Activated CD4-positive, alpha-beta T cell treated with anti-CD3 and anti-CD28 coated beads for 36 hours (primary cell): Measurements from ENCODE around the gene FOXD3. TPM values are rescaled to one million over a fixed set of nuclear protein-coding genes. Genes with fewer than 3 reads are reported as not detected.

Experiments
- ATAC-seq: fragments of 200-7000 bp; cut with Tn5 transposase; one replicate; pipeline ENCODE4 v1.10.0; 2021; ENCODE audit warnings: mild to moderate bottlenecking, moderate library complexity
- CTCF ChIA-PET: fragments of 350-600 bp; sonication (Branson Sonifier 250); formaldehyde crosslinking; loops from one replicate; lab custom pipeline; 2021; ENCODE audit warnings: antibody characterized with exemption; lab: Charles Lee
- POLR2A ChIA-PET: fragments of 350-600 bp; sonication (Branson Sonifier 250); formaldehyde crosslinking; loops from one replicate; lab custom pipeline; 2021; ENCODE audit warnings: antibody characterized with exemption, inconsistent platforms; lab: Charles Lee
- DNase-seq: peaks from one replicate; pipeline ENCODE4 v3.0.0-alpha.2; 2020
- H3K27ac Mint-ChIP-seq: one replicate; pipeline ENCODE4 v1.8.0; 2021; ENCODE audit warnings: mixed read lengths
- H3K27me3 Mint-ChIP-seq: one replicate; pipeline ENCODE4 v1.8.0; 2021; ENCODE audit warnings: mixed read lengths
- H3K36me3 Mint-ChIP-seq: one replicate; pipeline ENCODE4 v1.8.0; 2021; ENCODE audit warnings: low read depth, mixed read lengths
- H3K4me1 Mint-ChIP-seq: one replicate; pipeline ENCODE4 v1.8.0; 2021; ENCODE audit warnings: mixed read lengths
- H3K4me3 Mint-ChIP-seq: one replicate; pipeline ENCODE4 v1.8.0; 2021; ENCODE audit warnings: mild to moderate bottlenecking, moderate library complexity, mixed read lengths
- H3K9me3 Mint-ChIP-seq: one replicate; pipeline ENCODE4 v1.8.0; 2021; ENCODE audit warnings: low read depth, mixed read lengths
- intact Hi-C, 2 experiments: fragments of 100-400 bp; cut with DNase I in 1 of 2; cut with micrococcal nuclease in 1 of 2; formaldehyde crosslinking; loops; one replicate each; pipeline versions ENCODE4 v1.14.2 to v1.15.1; 2022 to 2024; cut with DNase I, micrococcal nuclease
- total RNA-seq, 2 experiments: library from RNA; stranded (reverse); gene quantifications; one replicate each; pipeline ENCODE4 v1.2.3, GENCODE V29; 2021

Gene FOXD3
- total RNA-seq, 2 experiments from 2014 or later = not detected

DNA sequence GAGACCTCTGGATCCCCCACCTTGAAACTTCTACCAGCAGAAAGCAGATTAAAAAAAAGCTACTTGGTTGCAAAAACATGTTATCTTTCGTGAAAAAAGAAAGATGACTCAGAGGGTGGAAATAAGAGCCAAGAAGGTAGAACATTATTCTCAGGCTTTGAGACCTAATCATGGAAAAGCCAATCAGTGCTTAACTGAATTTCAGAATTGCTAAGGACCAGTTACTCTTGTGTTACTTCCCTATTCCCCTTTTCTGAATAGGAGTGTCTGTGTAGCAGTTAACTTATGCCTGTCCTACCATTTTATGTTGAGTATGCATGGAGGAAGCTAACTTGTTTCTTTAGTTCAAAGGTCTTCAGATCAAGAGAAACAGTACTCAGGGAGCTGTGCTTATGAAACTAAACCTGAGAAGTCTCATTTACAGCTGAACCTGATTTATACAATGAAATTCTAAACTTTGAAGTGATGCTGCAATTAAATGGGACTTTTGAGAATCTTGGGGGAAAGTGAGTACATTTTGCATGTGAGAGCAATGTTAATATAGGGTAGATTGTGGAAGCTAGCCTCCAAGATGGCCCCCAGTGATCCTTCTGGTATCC is 15.1 kb upstream of the FOXD3 start:
- ATAC-seq = no peak

GRCh38 chr1:63316598-63316983 is 5.8 kb upstream of the FOXD3 start:
- DNase-seq (no peak), ATAC-seq (no peak)
- ChIA-PET POLR2A (no interaction called here), CTCF (interaction anchor here (0.6 to 1.7 kb wide), 4 partner anchors 10 to 309 kb away, joined by 4 to 13 read pairs (median 6); no protein-coding TSS in a partner anchor)
- H3K36me3 Mint-ChIP-seq = peaks cover 8% of the 10 kb centered on the region
- no peak overlapping the region for H3K4me3 Mint-ChIP-seq
- H3K9me3 Mint-ChIP-seq = peaks cover 5% of the 10 kb centered on the region
- H3K27ac Mint-ChIP-seq = no peak overlapping the region
- peaks cover 26% of the 10 kb centered on the region for H3K4me1 Mint-ChIP-seq
- peaks cover 63% of the 10 kb centered on the region for H3K27me3 Mint-ChIP-seq
- intact Hi-C loops = loop anchor here in 1 of 2 experiments (2.0 kb wide), 2 partner anchors 14 to 222 kb away; no protein-coding TSS in a partner anchor

More for the DNA sequence above, 15.1 kb upstream of the FOXD3 start:
- Mint-ChIP-seq H3K9me3 (no peaks in the 10 kb centered on the region), H3K4me3 (no peak overlapping the region), H3K27ac (no peak overlapping the region), H3K36me3 (no peaks in the 10 kb centered on the region), H3K27me3 (peaks cover 40% of the 10 kb centered on the region), H3K4me1 (no peaks in the 10 kb centered on the region)
- DNase-seq = no peak
- ChIA-PET POLR2A (no interaction called here), CTCF (no interaction called here)
- intact Hi-C loops = no loop called here

GRCh38 chr1:63316984-63317816 is 5.2 kb upstream of the FOXD3 start:
- intact Hi-C loops = loop anchor here (1.0 to 2.0 kb wide), 5 partner anchors 14 to 222 kb away; partner anchors contain the start of gene ALG6 (in 1 of the 2)
- Mint-ChIP-seq H3K4me3 (peak overlapping the region; percentile 58), H3K27me3 (peaks cover 67% of the 10 kb centered on the region), H3K27ac (no peak overlapping the region), H3K36me3 (peaks cover 9% of the 10 kb centered on the region), H3K4me1 (peaks cover 30% of the 10 kb centered on the region), H3K9me3 (peaks cover 5% of the 10 kb centered on the region)
- ATAC-seq (peak; percentile 77), DNase-seq (peak; percentile 82)
- ChIA-PET CTCF (interaction anchor here (0.6 to 1.7 kb wide), 6 partner anchors 9 to 887 kb away, joined by 3 to 13 read pairs (median 4); no protein-coding TSS in a partner anchor), POLR2A (no interaction called here)

DNA sequence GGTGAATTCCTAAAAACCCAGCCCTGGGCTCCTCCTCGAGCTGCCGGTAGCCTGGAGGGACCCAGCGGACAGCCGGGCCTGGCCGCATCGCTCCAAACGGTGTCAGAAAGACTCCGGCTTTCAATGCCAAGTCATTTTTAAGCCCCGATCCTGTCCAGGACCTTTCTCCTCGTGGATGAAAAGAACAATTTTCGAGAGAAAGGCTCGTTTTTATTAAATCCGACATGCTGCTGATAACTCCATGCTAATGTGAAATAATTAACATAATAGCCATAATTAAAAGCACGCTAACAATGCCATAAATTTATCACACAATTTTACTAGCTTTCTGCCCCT is 4.6 kb upstream of the FOXD3 start:
- ATAC-seq (no peak), DNase-seq (no peak)
- ChIA-PET CTCF (interaction anchor here (0.6 to 1.7 kb wide), 5 partner anchors 9 to 887 kb away, joined by 3 to 13 read pairs (median 5); no protein-coding TSS in a partner anchor), POLR2A (no interaction called here)
- Mint-ChIP-seq H3K27me3 (peaks cover 67% of the 10 kb centered on the region), H3K4me3 (peak overlapping the region; percentile 58), H3K4me1 (peaks cover 30% of the 10 kb centered on the region), H3K27ac (no peak overlapping the region), H3K36me3 (peaks cover 9% of the 10 kb centered on the region), H3K9me3 (peaks cover 5% of the 10 kb centered on the region)
- intact Hi-C loops = loop anchor here (1.0 to 2.0 kb wide), 7 partner anchors 9 to 221 kb away; partner anchors contain the start of gene ALG6 (in 1 of the 2)

GRCh38 chr1:63318201-63318979 is 4.0 kb upstream of the FOXD3 start:
- Mint-ChIP-seq H3K4me3 (peak overlapping the region; percentile 58), H3K27ac (no peak overlapping the region), H3K36me3 (peaks cover 9% of the 10 kb centered on the region), H3K4me1 (peaks cover 30% of the 10 kb centered on the region), H3K27me3 (peaks cover 67% of the 10 kb centered on the region), H3K9me3 (peaks cover 5% of the 10 kb centered on the region)
- ATAC-seq (no peak), DNase-seq (no peak)
- CTCF ChIA-PET = interaction anchor here (0.6 to 1.7 kb wide), 6 partner anchors 8 to 412 kb away, joined by 3 to 13 read pairs (median 5); no protein-coding TSS in a partner anchor
- POLR2A ChIA-PET = no interaction called here
- intact Hi-C loops = loop anchor here in 1 of 2 experiments (1.0 to 2.0 kb wide), 2 partner anchors 8 to 76 kb away; no protein-coding TSS in a partner anchor

DNA sequence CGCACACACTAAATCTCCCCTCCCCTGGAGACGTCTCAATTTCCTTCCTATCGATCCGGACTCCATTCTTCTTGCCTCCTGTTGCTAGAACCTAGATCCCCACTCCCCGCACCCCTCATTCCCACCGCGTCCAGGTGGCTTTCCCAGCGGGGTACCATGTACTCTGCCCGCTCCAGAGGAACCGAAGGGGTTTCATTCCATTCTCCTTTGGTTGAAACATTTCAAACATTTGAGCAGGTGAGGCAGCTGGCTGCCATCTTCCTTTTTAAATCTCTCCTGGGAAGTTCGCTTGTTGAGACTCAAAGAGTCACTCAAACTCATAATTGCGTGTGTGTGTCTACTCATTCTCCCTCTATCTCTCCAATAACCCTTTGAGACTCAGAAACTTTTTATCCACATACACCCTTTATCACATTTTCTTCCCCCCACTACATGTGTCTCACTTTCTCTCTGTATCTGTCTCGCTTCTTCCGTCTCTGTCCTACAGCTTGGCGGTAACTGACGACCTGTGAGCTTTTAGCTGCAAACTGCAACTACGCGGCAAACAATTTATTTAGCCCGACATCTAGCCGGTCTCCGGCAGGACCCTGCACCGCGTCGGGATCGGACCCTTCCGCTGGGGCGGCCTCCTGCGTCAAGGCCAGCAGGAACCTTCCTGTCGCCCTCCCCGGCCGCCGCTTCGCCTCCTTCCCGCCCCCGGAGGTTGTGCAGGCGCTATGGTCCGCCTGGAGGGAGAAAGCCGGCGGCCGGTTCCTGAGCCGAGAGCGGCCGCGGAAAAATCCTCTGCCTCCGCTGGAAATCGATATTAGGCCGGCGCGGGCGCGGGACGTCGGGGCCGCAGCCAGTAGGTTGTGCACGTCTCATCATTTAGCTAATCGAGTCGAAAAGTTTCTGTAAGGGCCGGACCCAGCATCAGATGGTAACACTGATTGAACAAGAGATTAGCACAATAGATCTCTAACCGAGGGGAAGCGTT is 3.0 kb upstream of the FOXD3 start:
- Mint-ChIP-seq H3K27ac (no peak overlapping the region), H3K4me3 (peak overlapping the region; percentile 8), H3K27me3 (peaks cover 63% of the 10 kb centered on the region), H3K36me3 (peaks cover 9% of the 10 kb centered on the region), H3K4me1 (peaks cover 30% of the 10 kb centered on the region), H3K9me3 (peaks cover 5% of the 10 kb centered on the region)
- ChIA-PET CTCF (interaction anchor here (0.6 to 1.4 kb wide), 4 partner anchors 10 to 52 kb away, joined by 3 to 5 read pairs (median 4); no protein-coding TSS in a partner anchor), POLR2A (no interaction called here)
- ATAC-seq (no peak), DNase-seq (no peak)
- intact Hi-C loops = loop anchor here (1.0 to 10.0 kb wide), 5 partner anchors 8 to 925 kb away; partner anchors contain the start of gene USP1 (in 1 of the 2)

DNA sequence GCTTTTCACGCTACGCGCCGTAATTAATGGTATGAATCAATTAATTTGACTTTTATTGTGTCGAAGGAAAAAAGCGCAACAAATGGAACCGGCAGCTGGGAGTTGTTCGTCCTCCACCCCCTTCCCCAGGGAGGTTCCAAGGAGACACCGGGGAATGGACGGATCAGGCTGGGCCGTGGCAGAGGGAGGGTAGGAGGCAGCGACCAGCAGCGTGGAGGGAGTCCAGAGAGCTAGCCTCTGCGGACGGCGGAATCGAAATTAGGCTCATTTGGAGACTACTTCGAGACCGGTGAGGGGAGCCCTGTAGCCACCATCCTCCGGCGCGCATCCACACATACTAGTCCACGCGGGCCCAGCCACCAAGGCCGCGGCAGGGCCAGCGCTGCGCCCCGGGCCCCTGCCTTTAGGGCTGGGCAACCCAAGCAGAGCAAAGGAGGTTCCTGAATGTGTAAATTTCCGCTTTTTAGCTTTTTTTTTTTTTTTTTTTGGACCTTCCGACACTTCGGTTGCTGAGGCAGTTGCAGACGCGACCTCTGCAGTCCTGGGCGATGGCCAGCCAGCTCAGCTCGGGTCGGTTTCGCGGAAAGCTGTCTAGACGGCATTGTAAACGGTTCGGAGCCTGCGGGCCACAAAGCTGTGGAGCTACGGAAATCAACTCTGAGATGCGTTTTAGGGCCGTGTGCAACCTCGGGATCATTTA is 2.2 kb upstream of the FOXD3 start:
- intact Hi-C loops = loop anchor here (5.0 to 10.0 kb wide), 3 partner anchors 125 to 925 kb away; partner anchors contain the start of gene USP1 (in 1 of the 2)
- CTCF ChIA-PET = interaction anchor here (0.6 to 1.4 kb wide), 6 partner anchors 11 to 95 kb away, joined by 3 to 4 read pairs (median 4); no protein-coding TSS in a partner anchor
- H3K36me3 Mint-ChIP-seq = peaks cover 9% of the 10 kb centered on the region
- no peak for ATAC-seq
- peaks cover 64% of the 10 kb centered on the region for H3K27me3 Mint-ChIP-seq
- peaks cover 33% of the 10 kb centered on the region for H3K4me1 Mint-ChIP-seq
- no peak overlapping the region for H3K27ac Mint-ChIP-seq
- peaks cover 5% of the 10 kb centered on the region for H3K9me3 Mint-ChIP-seq
- POLR2A ChIA-PET = no interaction called here
- no peak for DNase-seq
- peak overlapping the region; percentile 8 for H3K4me3 Mint-ChIP-seq

- peaks cover 34% of the 10 kb centered on the region for H3K4me1 Mint-ChIP-seq
- H3K9me3 Mint-ChIP-seq = peaks cover 5% of the 10 kb centered on the region
- peak overlapping the region; percentile 37 for H3K27ac Mint-ChIP-seq
- DNase-seq (no peak), ATAC-seq (no peak)
- POLR2A ChIA-PET = no interaction called here
- peaks cover 9% of the 10 kb centered on the region for H3K36me3 Mint-ChIP-seq
- CTCF ChIA-PET = interaction anchor here (1.4 kb wide), 1 partner anchor 10 kb away, joined by 4 read pairs; no protein-coding TSS in a partner anchor
- intact Hi-C loops = loop anchor here (5.0 to 10.0 kb wide), 3 partner anchors 124 to 924 kb away; partner anchors contain the start of gene USP1 (in 1 of the 2)
- H3K4me3 Mint-ChIP-seq = peak overlapping the region; percentile 68
- peaks cover 63% of the 10 kb centered on the region for H3K27me3 Mint-ChIP-seq
Observed at GRCh38 chr1:63321066-63321784, 1.1 kb upstream of the FOXD3 start.

DNA sequence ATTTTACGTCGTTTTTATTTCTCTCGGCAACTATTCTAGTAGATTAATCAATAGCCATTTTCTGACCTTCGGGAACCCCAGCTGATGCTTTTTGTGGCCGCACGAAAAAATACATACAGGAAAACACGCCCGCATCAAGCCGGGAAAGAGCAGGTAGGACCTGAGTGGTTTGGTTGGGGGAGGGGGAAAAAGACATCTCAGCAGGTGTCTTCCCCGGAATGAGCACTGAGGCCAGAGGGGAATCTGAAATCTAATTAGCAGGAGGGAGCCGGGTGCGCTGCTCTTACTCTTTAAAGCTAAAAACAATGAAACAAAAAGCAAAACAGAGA is 618 bp upstream of the FOXD3 start:
- peaks cover 5% of the 10 kb centered on the region for H3K9me3 Mint-ChIP-seq
- intact Hi-C loops = loop anchor here (2.0 to 10.0 kb wide), 4 partner anchors 123 to 923 kb away; partner anchors contain the start of genes EFCAB7 (in 1 of the 2), ITGB3BP (in 1 of the 2) and USP1 (in 1 of the 2)
- peaks cover 38% of the 10 kb centered on the region for H3K4me1 Mint-ChIP-seq
- H3K4me3 Mint-ChIP-seq = peak overlapping the region; percentile 68
- H3K27me3 Mint-ChIP-seq = peaks cover 64% of the 10 kb centered on the region
- ChIA-PET POLR2A (no interaction called here), CTCF (interaction anchor here (1.4 kb wide), 1 partner anchor 10 kb away, joined by 4 read pairs; no protein-coding TSS in a partner anchor)
- DNase-seq (no peak), ATAC-seq (no peak)
- peaks cover 9% of the 10 kb centered on the region for H3K36me3 Mint-ChIP-seq
- peak overlapping the region; percentile 37 for H3K27ac Mint-ChIP-seq
